B cell (primary cell): ENCODE data around the gene P3R3URF. TPM values are rescaled to one million over a fixed set of nuclear protein-coding genes. Genes with fewer than 3 reads are reported as not detected.
A peak's percentile ranks its signal among the peaks of the same experiment; 100 is the strongest.

Experiments used
- ATAC-seq: fragments of 200-7000 bp; cut with Tn5 transposase; one replicate; pipeline ENCODE4 v1.10.0; 2021; ENCODE audit warnings: low read depth, mild to moderate bottlenecking, moderate number of reproducible peaks, moderate library complexity
- CTCF ChIA-PET: fragments of 350-600 bp; sonication (Branson Sonifier 250); formaldehyde crosslinking; loops from one replicate; lab custom pipeline; 2021; ENCODE audit warnings: antibody characterized with exemption, inconsistent platforms; lab: Charles Lee
- POLR2A ChIA-PET: fragments of 350-600 bp; sonication (Branson Sonifier 250); formaldehyde crosslinking; loops from one replicate; lab custom pipeline; 2021; ENCODE audit warnings: antibody characterized with exemption; lab: Charles Lee
- DNase-seq: peaks from one replicate; pipeline ENCODE4 v3.0.0; 2013
- H2AFZ ChIP-seq: 2 replicates; pipeline ENCODE4 v1.6.1; 2012; ENCODE audit warnings: mild to moderate bottlenecking, low read depth, low read length; ENCODE audit not compliant: insufficient read depth, poor library complexity, severe bottlenecking
- H3K27ac ChIP-seq, 2 donors: 1 replicate in 1 of 2; 2 replicates in 1 of 2; pipeline ENCODE4 v1.5.1; 2012 to 2013; ENCODE audit warnings: low read length in 2 of 2, mild to moderate bottlenecking in 2 of 2, moderate library complexity in 1 of 2
- H3K27me3 ChIP-seq, 4 experiments: fragments of 200-600 bp in 1 of 4; sonication (generic) in 1 of 4; replicated peaks in 1 of 4; 1 replicate in 2 of 4; 2 replicates in 2 of 4; pipeline versions ENCODE4 v1.6.1 to v1.7.0; 2013 to 2016; ENCODE audit warnings: low read length in 3 of 4, mild to moderate bottlenecking in 2 of 4, mixed read lengths in 1 of 4, moderate library complexity in 1 of 4; ENCODE audit not compliant: insufficient read depth in 4 of 4, control insufficient read depth in 3 of 4; ENCODE audit errors: control extremely low read depth in 1 of 4
- H3K36me3 ChIP-seq, 2 experiments: replicated peaks in 1 of 2; 1 replicate in 1 of 2; 2 replicates in 1 of 2; pipeline versions ENCODE4 v1.6.1 to v1.7.1; 2013; ENCODE audit warnings: low read length in 1 of 2; ENCODE audit not compliant: insufficient read depth in 2 of 2, control insufficient read depth in 1 of 2; ENCODE audit errors: control extremely low read depth in 1 of 2, extremely low read depth in 1 of 2
- H3K4me1 ChIP-seq, 2 donors: fragments of 200-600 bp in 1 of 2; sonication (generic) in 1 of 2; 1 replicate in 1 of 2; 2 replicates in 1 of 2; pipeline versions ENCODE4 v1.5.1 to v1.6.1; 2013 to 2017; ENCODE audit warnings: low read length in 2 of 2; ENCODE audit not compliant: control insufficient read depth in 2 of 2, insufficient read depth in 2 of 2
- H3K4me2 ChIP-seq: replicated peaks from 2 replicates; pipeline ENCODE3; 2012; ENCODE audit warnings: mild to moderate bottlenecking, low read depth, low read length; ENCODE audit not compliant: poor library complexity, severe bottlenecking
- H3K4me3 ChIP-seq, 5 experiments: fragments of 200-600 bp in 1 of 5; sonication (generic) in 1 of 5; 1 replicate in 3 of 5; 2 replicates in 2 of 5; pipeline versions ENCODE4 v1.5.1 to v1.7.0; 2011 to 2016; ENCODE audit warnings: low read length in 4 of 5, mild to moderate bottlenecking in 4 of 5, low read depth in 2 of 5, control low read depth in 1 of 5, moderate library complexity in 1 of 5; ENCODE audit not compliant: insufficient read depth in 1 of 5; ENCODE audit errors: control extremely low read depth in 1 of 5, extremely low read depth in 1 of 5
- H3K79me2 ChIP-seq: fragments of 200-600 bp; sonication (generic); one replicate; pipeline ENCODE4 v1.6.0; 2016; ENCODE audit warnings: low read length; ENCODE audit not compliant: control insufficient read depth, insufficient read depth
- H3K9ac ChIP-seq: fragments of 200-600 bp; sonication (generic); 2 replicates; pipeline ENCODE4 v1.6.1; 2017; ENCODE audit warnings: mild to moderate bottlenecking, low read length, moderate library complexity
- H3K9me3 ChIP-seq, 3 donors: one replicate each; pipeline versions ENCODE4 v1.6.1 to v1.7.1; 2013; ENCODE audit warnings: low read length in 2 of 3; ENCODE audit not compliant: control insufficient read depth in 2 of 3, insufficient read depth in 1 of 3; ENCODE audit errors: control extremely low read depth in 1 of 3
- H4K20me1 ChIP-seq: 2 replicates; pipeline ENCODE4 v1.6.0; 2012; ENCODE audit warnings: mild to moderate bottlenecking, low read length; ENCODE audit not compliant: insufficient read depth, control insufficient read depth, poor library complexity, severe bottlenecking
- H3K27ac Mint-ChIP-seq: one replicate; pipeline ENCODE4 v1.8.0; 2021; ENCODE audit warnings: mixed read lengths
- H3K27me3 Mint-ChIP-seq: one replicate; pipeline ENCODE4 v1.8.0; 2021; ENCODE audit warnings: mixed read lengths
- H3K4me1 Mint-ChIP-seq: one replicate; pipeline ENCODE4 v1.8.0; 2021; ENCODE audit warnings: mixed read lengths
- H3K4me3 Mint-ChIP-seq: one replicate; pipeline ENCODE4 v1.8.0; 2021; ENCODE audit warnings: mixed read lengths
- H3K9me3 Mint-ChIP-seq: one replicate; pipeline ENCODE4 v1.8.0; 2022; ENCODE audit warnings: mixed read lengths; ENCODE audit not compliant: insufficient read depth
- CTCF ChIP-seq: fragments of 200-600 bp; IDR thresholded peaks from one replicate; pipeline ENCODE4 v1.8.0; 2022; ENCODE audit warnings: antibody characterized with exemption, mild to moderate bottlenecking
- EZH2 ChIP-seq: IDR thresholded peaks from 2 replicates; pipeline ENCODE4 v1.6.1; 2012; ENCODE audit warnings: borderline replicate concordance, low read depth, mild to moderate bottlenecking, moderate library complexity, low read length; ENCODE audit not compliant: insufficient read depth, poor library complexity, severe bottlenecking
- WGBS: methylation state at CpG from one replicate; pipeline ENCODE4 v1.1.5; 2013; ENCODE audit warnings: missing lambda C conversion rate; ENCODE audit not compliant: insufficient coverage; 5-methylcytosine and 5-hydroxymethylcytosine counted together
- intact Hi-C: fragments of 100-400 bp; cut with micrococcal nuclease; formaldehyde crosslinking; loops from one replicate; pipeline ENCODE4 v1.10.0; 2022
- polyA plus RNA-seq: library from polyadenylated mRNA; depleted of rRNA; stranded (reverse); fragments of >200 nt; gene quantifications from 2 replicates; pipeline ENCODE4 v1.2.3, GENCODE V29; 2012
- total RNA-seq, 2 donors: library from RNA; stranded (reverse); fragments of 120-200 nt in 1 of 2; gene quantifications; 1 replicate in 1 of 2; 2 replicates in 1 of 2; pipeline versions ENCODE4 v1.2.3 to v1.2.4, GENCODE V29; 2013 to 2022

The P3R3URF gene
- total and polyA plus RNA-seq, 2 donors (not counting 1 experiment from before 2014, with no cell fraction given), result not detected

- H3K27ac Mint-ChIP-seq, result no peak overlapping the region
- Histone ChIP-seq H3K9me3 (no peaks in the 10 kb centered on the region), H3K4me1 (peaks cover 12 to 22% of the 10 kb centered on the region in 2 donors), H3K4me3 (no peak overlapping the region), H3K36me3 (peaks cover 0 to 32% of the 10 kb centered on the region in 2 experiments), H3K9ac (no peak overlapping the region), H3K27me3 (no peaks in the 10 kb centered on the region), H3K79me2 (peaks cover 9% of the 10 kb centered on the region), H3K27ac (no peak overlapping the region), H4K20me1 (no peaks in the 10 kb centered on the region), H2AFZ (no peak overlapping the region), H3K4me2 (no peak overlapping the region)
- no peaks in the 10 kb centered on the region for H3K27me3 Mint-ChIP-seq
- peak overlapping the region; percentile 88 for H3K4me3 Mint-ChIP-seq
- H3K9me3 Mint-ChIP-seq, result no peaks in the 10 kb centered on the region
- CTCF ChIA-PET, result interaction anchor here (1.2 kb wide), 1 partner anchor 12 kb away, joined by 3 read pairs; no protein-coding TSS in a partner anchor
- DNase-seq (no peak), ATAC-seq (no peak)
- POLR2A ChIA-PET, result no interaction called here
- 97% methylated on average over 9 of the region's 9 CpGs for WGBS
- peaks cover 20% of the 10 kb centered on the region for H3K4me1 Mint-ChIP-seq
- TF ChIP-seq CTCF (no peak), EZH2 (no peak)
- intact Hi-C loops, result loop anchor here (5.0 kb wide), 1 partner anchor 509 kb away; the partner anchor contains the start of genes GPBP1L1 and TMEM69
Measured at GRCh38 chr1:46196609-46197008, 20.3 kb upstream of the P3R3URF start.

- ChIA-PET CTCF (interaction anchor here (0.6 to 1.5 kb wide), 2 partner anchors 29 to 531 kb away, joined by 3 read pairs; no protein-coding TSS in a partner anchor), POLR2A (interaction anchor here (0.6 kb wide), 1 partner anchor 12 kb away, joined by 5 read pairs; no protein-coding TSS in a partner anchor)
- H3K36me3 ChIP-seq, result peaks cover 0 to 40% of the 10 kb centered on the region in 2 experiments
- H3K4me2 ChIP-seq, result no peak overlapping the region
- Mint-ChIP-seq H3K4me1 (peaks cover 17% of the 10 kb centered on the region), H3K27me3 (no peaks in the 10 kb centered on the region), H3K4me3 (no peak overlapping the region), H3K27ac (no peak overlapping the region), H3K9me3 (no peaks in the 10 kb centered on the region)
- no peaks in the 10 kb centered on the region for H4K20me1 ChIP-seq
- no peaks in the 10 kb centered on the region for H3K27me3 ChIP-seq
- H3K9me3 ChIP-seq, result no peaks in the 10 kb centered on the region
- no peak overlapping the region for H3K27ac ChIP-seq
- H2AFZ ChIP-seq, result no peak overlapping the region
- TF ChIP-seq EZH2 (no peak), CTCF (no peak)
- H3K4me1 ChIP-seq, result peaks cover 12 to 22% of the 10 kb centered on the region in 2 donors
- intact Hi-C loops, result loop anchor here (5.0 kb wide), 1 partner anchor 507 kb away; the partner anchor contains the start of genes GPBP1L1 and TMEM69
- DNase-seq, result no peak
- H3K79me2 ChIP-seq, result peaks cover 9% of the 10 kb centered on the region
- WGBS, result 97% methylated on average over 4 of the region's 5 CpGs
- ATAC-seq, result no peak
- no peak overlapping the region for H3K4me3 ChIP-seq
- no peak overlapping the region for H3K9ac ChIP-seq
Measured at GRCh38 chr1:46194641-46195193, 18.4 kb upstream of the P3R3URF start.
